Measurements from ENCODE around the gene HEPHL1.
A peak's percentile ranks its signal among the peaks of the same experiment; 100 is the strongest.
"Not testable (repeated sequence)": the region's sequence is repeated elsewhere in the genome, so short reads cannot be mapped to it uniquely, and the experiment has no call there.

HEPHL1 gene

DNA sequence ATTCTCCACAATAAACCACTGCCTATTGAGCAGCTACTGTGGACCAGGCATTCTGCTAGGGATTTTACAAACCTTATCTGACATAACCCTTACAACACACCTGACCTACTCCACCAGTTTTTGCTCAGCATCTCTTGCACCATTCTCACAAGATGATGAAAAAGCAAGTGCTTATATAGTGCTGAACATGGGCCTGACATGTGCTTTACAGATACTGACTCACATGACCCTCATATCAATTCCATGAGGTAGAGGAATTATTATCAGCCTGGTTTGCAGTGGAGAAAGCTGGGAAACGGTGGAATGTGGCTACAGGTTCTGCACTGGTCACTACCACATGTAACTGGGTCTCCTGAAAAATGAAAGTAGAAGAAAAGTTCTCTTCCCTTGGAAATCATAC is 69.9 kb downstream of the HEPHL1 start:
- DNase-seq: no peak

DNA sequence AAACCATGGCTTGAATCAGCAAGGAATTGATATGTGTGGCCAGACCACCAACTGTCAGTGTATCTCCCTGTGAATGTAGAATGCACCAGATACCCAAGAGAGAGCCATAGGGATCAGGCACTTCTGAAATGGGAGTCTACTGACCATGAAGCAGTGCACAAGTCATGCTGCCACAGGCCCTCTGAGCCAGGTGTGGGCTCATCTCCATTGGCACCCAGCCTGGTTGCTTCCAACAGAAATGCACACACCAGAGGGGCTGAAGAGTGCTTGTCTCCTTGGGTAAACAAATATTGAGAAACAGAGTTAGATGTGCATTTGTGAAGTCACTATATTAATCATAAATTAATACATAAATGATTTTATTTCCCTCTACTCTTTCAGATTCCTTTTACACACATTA is 79.1 kb downstream of the HEPHL1 start:
- DNase-seq: no peak

DNA sequence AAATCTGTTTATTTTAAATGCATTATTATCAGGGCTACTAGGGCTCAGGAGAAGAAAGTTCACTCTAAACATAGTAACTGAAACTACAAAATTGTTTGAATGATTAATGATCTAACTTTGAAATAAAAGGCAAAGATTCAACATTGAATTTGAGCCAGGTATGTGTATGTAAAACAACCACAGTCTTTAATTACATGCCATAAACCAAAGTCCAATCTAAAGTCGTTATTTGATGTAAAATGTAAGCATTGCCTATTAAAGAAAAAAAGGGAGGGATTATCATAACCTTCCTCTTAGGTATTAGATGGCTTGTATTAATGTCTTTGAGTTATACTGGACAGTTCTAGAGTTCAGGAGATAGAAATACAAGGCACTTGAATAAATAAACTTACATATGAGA is 82.3 kb downstream of the HEPHL1 start:
- DNase-seq: no peak

DNA sequence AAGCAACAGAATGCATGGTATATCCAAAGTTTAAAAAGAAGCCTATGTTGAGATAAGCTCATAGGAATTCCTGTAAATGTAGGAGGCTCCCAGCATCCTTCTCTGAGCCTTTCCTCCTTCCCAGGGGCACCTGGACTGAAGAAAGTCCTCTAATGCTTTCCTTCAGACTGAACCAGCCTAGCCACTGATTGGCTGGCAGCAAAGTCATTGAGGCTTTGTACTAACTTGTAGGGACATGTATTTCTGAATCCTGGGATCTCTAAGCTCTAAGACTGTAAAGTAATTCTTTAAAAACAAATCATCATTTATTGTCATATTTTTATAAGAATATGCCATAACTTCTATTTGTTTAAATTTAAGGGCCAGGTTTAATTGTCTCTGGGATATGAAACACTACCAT is 83.6 kb downstream of the HEPHL1 start:
- DNase-seq: no peak

DNA sequence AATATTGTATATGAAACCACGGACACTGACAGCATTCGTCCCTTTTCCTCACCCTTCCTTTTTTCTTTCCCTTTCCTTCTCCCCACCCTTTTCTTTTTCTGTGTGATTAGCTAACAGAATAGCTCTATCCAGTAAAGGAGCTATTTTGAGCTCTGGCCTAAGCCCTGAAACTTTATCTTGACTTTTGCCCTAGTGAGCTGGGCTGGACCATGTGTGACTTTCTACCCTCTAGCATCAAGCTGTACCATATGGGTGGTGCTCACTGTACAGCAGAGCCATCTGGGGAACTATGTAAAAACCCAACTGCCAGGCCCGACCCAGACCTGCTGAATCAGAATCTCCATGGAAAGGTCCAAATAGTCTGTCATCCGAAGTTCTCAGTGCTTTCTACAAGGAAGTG is 85.6 kb downstream of the HEPHL1 start:
- DNase-seq: no peak

DNA sequence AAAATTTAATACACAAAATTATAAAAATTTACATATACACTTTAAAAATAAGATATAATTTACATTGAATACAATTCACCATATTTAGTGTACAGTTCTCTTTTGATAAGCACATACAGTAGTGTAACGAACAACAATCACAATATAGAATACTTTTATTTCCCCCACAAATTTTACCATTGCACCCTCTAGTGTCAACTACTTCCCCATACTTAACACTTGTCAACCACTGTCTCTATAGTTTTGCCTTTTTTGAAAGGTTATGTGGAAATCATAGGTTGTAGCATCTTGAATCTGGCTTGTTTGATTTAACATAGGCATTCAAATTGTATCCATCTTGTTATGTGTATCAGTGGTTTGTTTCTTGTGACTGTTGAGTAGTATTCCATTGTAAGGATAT is 86.2 kb downstream of the HEPHL1 start:
- DNase-seq: no peak

DNA sequence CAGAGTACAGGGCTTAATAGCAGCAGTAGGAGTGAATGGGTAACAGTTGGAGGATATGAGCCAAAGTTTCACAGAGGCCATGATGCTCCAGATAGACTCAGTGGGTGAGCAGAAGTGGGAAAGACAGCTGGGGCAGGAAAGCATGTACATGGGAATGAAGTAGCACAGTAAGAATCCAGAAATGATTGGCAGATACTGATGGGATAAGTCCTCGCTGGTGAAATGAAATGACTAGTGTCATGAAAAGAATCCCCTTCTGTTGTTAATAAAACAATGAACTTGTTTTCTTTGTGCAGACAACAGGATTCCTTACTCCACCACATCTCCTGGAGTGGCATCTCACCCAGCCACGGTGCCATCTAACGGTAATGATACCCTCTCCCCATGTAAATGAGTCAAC is 90.1 kb downstream of the HEPHL1 start:
- no peak for DNase-seq

DNA sequence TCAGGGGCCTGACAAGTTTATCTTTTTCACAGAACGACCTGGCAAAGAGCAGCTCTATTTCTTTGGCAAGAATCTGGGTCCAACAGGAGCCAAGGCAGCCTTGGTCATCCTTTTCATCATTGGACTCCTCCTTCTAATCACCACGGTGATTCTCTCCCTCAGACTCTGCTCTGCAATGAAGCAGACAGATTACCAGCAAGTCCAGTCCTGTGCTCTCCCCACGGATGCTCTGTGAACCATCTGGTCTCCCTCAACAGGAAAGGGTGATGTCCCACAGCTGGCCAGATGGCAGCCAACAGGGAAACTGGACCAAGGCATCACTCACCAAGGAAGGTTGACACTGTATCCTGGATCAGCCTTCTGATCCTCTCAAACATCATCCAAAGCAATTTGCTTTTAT is 90.5 kb downstream of the HEPHL1 start:
- DNase-seq: no peak

DNA sequence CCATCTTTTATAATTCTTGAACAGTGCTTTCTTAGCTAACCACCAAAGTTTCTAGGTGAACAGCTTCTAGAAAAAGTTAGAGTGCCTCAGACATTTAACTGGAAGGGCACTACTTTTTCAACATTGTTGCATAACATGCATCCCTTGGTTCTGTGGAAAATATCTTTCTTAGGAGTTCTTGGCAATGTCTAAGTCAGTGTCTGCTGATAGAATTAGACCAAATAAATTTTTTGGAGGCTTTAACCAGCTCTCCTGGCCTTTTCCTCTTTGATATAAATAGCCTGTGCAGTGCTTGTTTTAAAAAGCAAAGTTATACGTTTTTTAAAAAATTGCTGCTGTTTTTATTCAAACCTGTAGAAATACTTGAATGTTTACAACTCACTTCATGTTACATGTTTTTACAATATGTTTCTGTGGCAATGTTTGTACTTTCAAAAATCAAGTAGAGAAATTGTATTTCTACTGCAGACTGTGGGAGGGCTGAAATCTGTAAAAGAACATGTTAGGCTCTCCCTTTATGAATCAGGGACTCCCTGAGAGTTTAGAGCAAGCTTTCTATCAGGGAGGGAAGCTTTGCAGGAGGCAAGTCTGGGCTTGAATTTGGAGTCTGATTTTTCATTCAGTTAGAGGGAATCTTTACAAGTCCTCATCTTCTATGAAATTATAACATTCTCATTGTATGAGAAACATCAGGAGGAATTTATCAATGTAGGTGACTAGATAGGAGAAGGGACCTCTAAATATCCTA is 91.2 kb downstream of the HEPHL1 start:
- no peak for DNase-seq

DNA sequence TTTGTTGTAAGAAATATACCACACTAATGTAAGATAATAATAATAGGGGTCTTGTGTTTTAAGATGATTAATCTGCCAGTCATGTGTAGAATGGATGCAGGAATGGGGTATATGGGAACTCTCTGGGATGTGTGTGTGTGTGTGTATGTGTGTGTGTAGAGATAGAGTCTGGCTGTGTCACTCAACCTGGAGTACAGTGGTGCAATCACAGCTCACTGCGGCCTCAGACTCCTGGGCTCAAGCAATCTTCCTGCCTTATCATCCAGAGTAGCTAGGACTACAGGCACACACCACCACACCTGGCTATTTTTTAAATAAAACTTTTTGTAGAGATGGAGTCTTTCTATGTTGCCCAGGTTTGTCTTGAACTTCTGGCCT is 96.0 kb downstream of the HEPHL1 start:
- DNase-seq: no peak

DNA sequence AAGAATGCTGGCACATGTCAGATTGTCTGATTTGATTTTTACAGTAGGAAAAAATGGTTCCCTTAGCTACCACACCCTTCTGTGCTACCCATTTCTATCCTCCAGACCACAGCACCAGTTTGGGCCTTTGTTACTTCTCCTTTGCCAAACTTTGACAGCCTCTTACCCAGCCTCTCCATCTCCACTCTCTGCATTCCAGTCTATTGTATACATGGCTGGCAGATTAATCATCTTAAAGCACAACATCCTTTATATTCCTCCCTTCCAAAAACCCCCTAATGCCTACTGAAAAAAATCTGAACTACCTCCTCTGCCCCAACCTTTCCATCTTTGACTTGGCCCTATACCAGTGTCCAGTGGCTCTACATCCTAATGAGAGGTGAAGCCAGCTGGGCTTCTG is 96.7 kb downstream of the HEPHL1 start:
- no peak for DNase-seq

DNA sequence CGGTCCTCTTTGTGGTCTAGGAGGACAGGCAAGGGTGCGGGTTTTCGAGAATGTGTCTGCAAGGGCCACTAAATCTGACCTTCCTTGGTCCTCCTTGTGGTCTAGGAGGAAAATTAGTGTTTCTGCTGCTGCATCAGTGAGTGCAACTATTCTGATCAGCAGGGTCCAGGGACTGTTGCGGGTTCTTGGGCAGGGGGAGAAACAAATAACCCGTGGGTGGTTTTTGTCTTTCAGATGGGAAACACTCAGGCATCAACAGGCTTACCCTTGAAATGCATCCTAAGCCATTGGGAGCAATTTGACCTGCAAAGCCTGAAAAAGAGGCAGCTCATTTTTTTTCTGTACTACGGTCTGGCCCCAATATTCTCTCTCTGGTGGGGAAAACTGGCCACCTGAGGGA is 98.5 kb downstream of the HEPHL1 start:
- DNase-seq: not testable (repeated sequence)

DNA sequence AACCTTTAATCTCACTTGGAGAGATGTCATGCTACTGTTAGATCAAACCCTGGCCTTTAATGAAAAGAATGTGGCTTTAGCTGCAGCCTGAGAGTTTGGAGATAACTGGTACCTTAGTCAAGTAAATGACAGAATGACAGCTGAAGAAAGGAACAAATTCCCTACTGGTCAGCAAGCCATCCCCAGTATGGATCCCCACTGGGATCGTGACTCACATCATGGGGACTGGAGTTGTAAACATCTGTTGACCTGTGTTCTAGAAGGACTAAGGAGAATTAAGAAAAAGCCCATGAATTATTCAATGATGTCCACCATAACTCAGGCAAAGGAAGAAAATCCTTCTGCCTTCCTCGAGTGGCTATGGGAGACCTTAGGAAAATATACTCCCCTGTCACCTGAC is 99.4 kb downstream of the HEPHL1 start:
- DNase-seq: not testable (repeated sequence)

DNA sequence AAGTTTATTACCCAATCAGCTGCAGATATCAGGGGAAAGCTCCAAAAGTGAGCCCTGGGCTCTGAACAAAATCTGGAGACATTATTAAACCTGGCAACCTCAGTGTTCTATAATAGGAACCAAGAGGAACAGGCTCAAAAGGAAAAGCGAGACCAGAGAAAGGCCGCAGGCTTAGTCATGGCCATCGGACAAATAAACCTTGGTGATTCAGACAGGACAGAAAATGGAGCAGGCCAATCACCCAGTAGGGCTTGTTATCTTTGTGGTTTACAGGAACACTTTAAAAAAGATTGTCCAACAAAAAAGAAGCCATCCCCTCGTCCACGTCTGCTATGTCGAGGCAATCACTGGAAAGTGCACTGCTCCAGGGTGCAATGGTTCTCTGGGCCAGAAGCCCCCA is 99.8 kb downstream of the HEPHL1 start:
- DNase-seq: no peak

DNA sequence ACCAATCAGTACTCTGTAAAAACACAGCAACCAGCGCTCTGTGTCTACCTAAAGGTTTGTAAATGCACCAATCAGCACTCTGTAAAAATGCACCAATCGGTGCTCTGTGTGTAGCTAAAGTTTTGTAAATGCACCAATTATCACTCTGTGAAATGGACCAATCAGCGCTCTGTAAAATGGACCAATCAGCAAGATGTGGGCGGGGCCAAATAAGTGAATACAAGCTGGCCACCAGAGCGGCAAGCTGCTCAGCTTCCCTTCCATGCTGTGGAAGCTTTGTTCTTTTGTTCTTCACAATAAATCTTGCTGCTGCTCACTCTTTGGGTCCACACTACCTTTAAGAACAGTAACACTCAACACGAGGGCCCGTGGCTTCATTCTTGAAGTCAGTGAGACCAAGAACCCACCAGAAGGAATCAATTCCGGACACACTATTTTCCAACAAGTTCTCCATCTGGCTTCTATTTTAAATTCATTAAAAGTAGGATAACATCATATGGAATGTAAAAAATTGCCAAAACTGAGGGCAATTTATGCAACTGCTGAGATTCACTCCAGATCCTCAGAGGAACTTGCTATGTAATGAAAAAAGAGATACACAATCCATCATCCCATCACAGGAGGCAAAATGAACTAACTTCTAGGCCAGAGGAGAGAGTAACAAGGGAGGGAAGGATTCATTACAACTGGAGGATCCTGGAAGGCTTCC is 104.4 kb downstream of the HEPHL1 start:
- no peak for DNase-seq

DNA sequence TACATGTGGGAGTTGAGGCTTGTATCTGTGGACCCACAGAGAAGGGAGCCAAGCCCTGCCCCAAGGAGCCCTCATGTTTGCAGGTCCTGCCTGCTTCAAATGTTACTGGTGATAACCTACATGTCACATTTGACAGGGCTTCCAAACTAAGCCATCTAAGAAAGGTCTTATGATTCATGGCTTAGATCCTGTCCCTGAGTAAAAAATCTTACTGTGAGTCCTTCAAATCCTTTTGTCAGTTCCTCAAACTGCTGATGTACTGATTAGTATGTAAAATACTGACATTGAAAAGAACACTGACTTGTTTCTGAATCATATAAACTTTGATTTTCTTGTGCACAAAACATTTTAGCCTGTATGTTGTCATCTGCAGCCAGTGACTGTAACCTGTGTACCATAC is 106.5 kb downstream of the HEPHL1 start:
- no peak for DNase-seq

DNA sequence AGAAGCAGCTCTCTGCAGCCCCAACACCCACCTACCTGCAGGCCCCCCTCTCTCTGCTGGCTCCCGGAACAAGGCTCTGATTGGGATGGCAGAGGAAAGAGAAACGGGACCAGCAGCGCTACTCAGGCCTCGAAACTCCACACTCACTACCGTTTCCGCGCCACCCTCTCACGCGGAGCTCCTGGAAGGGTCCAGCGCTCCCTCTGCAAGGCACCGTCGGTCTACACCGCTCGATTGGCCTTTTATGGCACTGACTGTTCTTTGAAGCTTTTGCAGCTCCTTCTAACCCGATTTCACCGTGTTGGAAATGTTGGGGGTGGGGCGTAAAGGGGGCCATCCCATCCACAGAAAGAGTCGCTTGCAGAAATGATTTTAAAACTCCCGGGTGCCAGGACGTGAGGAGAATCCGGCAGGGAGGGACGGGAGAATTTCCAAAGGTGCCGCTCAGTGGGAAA is 107.2 kb downstream of the HEPHL1 start:
- DNase-seq: no peak

DNA sequence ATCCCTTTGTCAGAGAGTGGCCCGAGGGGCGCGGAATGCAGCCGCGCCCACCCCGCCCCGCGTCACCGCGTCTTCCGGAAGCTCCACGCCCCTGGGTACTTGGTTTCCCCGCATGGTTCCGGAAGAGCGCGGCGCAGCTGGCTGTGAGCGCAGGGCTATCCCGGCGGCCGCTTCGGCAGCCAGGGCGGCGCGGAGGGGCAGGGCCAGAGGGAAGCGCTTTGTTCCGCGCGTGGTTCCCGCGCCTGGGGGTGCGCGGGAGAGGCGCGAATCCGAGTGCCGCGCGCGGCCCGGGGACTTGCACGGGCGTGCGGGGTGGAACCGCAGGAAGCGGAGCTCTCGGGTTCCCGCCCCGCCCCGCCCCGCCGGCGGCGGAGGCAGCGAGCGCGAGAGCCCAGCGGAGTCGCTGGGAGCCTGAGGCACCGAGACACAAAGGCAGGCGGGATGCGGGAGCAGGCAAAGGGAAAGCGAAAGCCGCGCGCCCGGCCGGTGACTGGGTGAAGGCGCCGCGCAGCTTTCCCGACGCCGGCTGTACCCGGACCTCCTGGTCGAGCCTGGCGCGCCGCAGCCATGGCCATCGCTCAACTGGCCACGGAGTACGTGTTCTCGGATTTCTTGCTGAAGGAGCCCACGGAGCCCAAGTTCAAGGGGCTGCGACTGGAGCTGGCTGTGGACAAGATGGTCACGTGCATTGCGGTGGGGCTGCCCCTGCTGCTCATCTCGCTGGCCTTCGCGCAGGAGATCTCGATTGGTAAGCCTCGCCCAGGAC is 107.8 kb downstream of the HEPHL1 start, which contains the start of gene PANX1:
Gene PANX1 (plus strand): TSS at position 96 of the 766 bp plus-strand sequence. CDS start 472 bp downstream, at position 568.
- peak; percentile 69 for DNase-seq

DNA sequence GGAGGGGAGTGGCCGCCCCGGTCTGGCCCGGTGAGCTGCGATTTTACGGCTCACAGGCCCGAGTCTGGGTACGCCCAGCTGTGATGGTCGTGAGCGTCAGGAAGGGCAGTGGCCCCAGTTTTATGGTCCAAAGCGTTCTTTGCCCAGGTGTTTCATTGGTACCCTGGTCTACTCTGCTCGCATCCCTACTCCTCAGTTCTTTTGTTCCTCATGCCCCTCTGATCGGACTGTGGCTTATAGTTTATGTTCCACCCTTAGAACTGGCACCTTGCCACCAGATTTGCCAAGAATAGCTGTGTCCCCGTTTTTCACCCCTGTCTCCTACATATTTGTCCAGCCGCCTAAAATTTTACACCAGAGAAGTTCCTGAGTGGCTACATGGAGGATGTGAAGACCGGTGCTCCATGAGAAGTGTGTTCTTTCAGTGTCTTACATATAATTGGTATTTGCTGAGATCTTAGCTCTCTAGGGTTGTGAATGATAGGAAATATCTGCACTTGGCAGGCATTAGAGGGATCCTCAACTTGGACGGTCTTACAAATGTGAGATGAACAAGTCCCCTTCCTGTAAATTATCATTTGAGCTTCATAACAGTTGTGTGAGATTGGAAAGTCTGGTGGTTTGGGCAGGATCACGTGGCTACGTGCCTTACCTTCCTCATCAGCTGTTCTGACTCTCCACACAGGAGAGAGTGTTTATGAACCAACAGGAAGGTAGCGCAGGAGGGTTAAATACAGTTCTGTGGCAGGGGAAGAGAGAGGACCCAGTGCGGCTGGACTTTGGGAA is 108.6 kb downstream of the HEPHL1 start:
- DNase-seq: no peak

DNA sequence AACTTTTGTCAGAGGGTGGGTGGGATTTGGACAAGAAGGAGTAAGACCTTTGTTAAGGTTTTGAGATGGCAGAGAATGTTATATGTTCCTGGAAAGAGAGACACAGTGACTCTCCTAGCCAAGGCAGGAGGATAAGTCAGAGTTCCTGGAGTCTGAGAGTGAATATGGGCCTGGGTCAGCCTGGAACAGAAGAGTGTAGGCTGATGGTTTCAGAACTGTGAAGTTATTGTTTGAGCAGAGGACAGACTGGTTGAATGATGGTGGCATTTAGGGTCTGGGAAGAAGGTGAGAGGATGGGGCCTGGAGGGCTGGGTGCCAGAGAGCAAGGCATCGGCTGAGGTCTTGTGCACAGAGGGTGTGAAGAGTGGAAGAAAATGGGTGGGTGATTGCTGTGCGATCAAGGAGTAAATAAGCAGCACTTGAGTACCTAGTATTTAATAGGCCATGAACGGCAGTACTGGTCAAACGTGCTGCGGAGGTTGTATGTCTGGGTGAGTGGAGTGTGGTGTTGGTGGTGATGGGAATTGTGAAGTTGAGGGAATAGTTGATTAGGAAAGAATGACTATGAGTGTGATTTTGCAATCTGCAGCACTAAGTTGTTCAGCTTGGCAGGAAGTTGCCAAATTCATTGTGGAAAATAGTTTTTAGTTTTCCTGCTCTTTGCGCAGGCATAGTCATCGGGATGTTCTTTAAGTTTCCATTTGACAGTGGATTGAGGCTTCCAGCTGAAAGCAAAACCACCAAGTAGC is 109.3 kb downstream of the HEPHL1 start:
- no peak for DNase-seq

DNA sequence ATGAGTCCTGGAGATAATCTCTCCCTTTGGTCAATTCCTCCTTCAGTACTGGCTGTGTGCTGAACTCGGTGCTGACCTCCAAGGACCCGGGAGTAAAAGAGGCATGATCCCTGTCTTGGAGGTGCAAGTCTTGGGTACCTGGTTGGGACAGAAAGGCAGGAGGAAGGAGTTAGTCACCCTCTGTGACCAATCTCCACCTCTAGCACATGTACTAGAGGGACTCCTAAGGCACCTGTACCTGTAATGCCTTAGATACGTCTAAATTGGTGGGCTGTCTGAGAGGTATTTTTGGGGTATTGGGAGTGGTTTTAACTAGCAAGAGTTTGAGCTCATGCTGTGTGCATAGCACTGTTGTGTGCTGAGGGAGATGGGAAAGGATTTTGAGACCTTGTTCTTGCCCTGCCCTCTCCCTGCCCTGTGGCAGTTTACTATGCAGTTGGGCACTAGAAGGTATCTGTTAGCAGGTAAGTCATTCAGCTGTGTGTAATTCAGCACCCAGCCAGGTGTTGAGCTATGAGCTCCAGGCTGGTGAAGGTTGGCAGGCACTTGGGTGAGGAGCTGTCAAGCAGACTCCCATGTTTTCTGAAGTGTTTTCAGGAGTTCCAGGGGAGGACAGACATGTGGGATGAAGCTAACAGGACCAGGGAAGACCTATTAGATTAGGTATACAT is 110.0 kb downstream of the HEPHL1 start:
- no peak for DNase-seq

DNA sequence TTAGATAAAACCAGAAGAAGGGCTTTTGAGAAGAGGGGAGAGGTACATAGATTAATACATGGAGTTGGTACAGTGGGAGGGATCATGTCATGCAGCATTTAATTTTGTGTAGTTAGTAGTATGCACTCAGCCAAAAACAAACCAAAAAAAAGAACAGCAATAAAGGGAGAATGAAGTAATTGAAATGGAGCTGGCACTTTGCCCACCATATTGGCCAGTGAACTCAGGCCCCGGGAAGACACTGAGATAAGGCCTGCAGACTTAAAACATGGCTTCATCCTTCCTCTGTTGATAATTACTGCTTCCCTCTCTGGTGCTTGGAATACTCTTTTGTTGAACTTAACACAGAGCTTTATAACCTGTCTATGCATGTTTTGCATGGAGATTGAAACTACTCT is 110.6 kb downstream of the HEPHL1 start:
- DNase-seq: no peak

Measured in CD4-positive, alpha-beta T cell treated with Interleukin-15 for 1 hour (primary cell).